Amygdala (tissue), 56 donors: ENCODE data around the gene MAK.
"Not testable (repeated sequence)": the region's sequence is repeated elsewhere in the genome, so short reads cannot be mapped to it uniquely, and the experiment has no call there.

Experiments used
- DNase-seq, 56 donors: peaks; one replicate each; lab custom pipeline; 2025; lab: John Stamatoyannopoulos, UW

The MAK gene

GRCh38 chr6:10857259-10857658 is 18.9 kb upstream of the MAK start:
- DNase-seq = no peak

- DNase-seq = no peak
Measured at GRCh38 chr6:10854922-10855632, 16.7 kb upstream of the MAK start.

- not testable (repeated sequence) for DNase-seq
Measured at GRCh38 chr6:10853849-10854300, 15.5 kb upstream of the MAK start.

GRCh38 chr6:10852361-10852960 is 14.1 kb upstream of the MAK start:
- DNase-seq = no peak

GRCh38 chr6:10850728-10851127 is 12.4 kb upstream of the MAK start:
- no peak for DNase-seq

GRCh38 chr6:10849901-10850300 is 11.6 kb upstream of the MAK start:
- no peak for DNase-seq

GRCh38 chr6:10847684-10848083 is 9.3 kb upstream of the MAK start:
- DNase-seq = no peak

- no peak for DNase-seq
Measured at GRCh38 chr6:10843554-10843953, 5.2 kb upstream of the MAK start.

- DNase-seq = no peak
Measured at GRCh38 chr6:10838794-10839333, 525 bp upstream of the MAK start.

- DNase-seq = no peak
Measured at GRCh38 chr6:10837622-10837994, 731 bp downstream of the MAK start.

GRCh38 chr6:10837009-10837621 is 1.2 kb downstream of the MAK start:
- DNase-seq = peak in 4 of 56 donors; percentile 6 to 13 (median 8)

GRCh38 chr6:10834823-10835222 is 3.5 kb downstream of the MAK start:
- DNase-seq = no peak

- no peak for DNase-seq
Measured at GRCh38 chr6:10831609-10832008, 6.7 kb downstream of the MAK start.

- no peak for DNase-seq
Measured at GRCh38 chr6:10824819-10825218, 13.5 kb downstream of the MAK start.

GRCh38 chr6:10824297-10824696 is 14.0 kb downstream of the MAK start:
- DNase-seq = no peak

- not testable (repeated sequence) for DNase-seq
Measured at GRCh38 chr6:10814176-10814575, 24.2 kb downstream of the MAK start.

GRCh38 chr6:10809098-10809497 is 29.2 kb downstream of the MAK start:
- DNase-seq = no peak

- no peak for DNase-seq
Measured at GRCh38 chr6:10808376-10808775, 30.0 kb downstream of the MAK start.

- DNase-seq = peak in 42 of 56 donors; percentile 0 to 79 (median 14)
Measured at GRCh38 chr6:10801224-10801848, 37.0 kb downstream of the MAK start.

GRCh38 chr6:10800810-10801209 is 37.5 kb downstream of the MAK start:
- DNase-seq = no peak

GRCh38 chr6:10794239-10794638 is 44.1 kb downstream of the MAK start:
- DNase-seq = no peak
